Epithelial cell of proximal tubule (primary cell): ENCODE data around the gene PUM2. TPM values are rescaled to one million over a fixed set of nuclear protein-coding genes. Genes with fewer than 3 reads are reported as not detected.

ENCODE experiments used
- DNase-seq: peaks from one replicate; pipeline ENCODE4 v3.0.0-alpha.2; 2011; ENCODE audit warnings: low read depth
- H3K4me3 ChIP-seq: 2 replicates; pipeline ENCODE4 v1.5.1; 2011; ENCODE audit warnings: low read depth, mild to moderate bottlenecking, low read length
- total RNA-seq: library from RNA; depleted of rRNA; stranded (reverse); fragments of >200 nt; gene quantifications from 2 replicates; pipeline ENCODE4 v1.2.3, GENCODE V29; 2015
- TF ChIP-seq, protein P1 (sequence below): conservative IDR thresholded peaks from 2 replicates; pipeline ENCODE4 v1.5.1; 2012; ENCODE audit warnings: low read depth, mild to moderate bottlenecking, low read length

Gene PUM2
- total RNA-seq, 1 donor from 2014 or later = 14.9 TPM

DNA sequence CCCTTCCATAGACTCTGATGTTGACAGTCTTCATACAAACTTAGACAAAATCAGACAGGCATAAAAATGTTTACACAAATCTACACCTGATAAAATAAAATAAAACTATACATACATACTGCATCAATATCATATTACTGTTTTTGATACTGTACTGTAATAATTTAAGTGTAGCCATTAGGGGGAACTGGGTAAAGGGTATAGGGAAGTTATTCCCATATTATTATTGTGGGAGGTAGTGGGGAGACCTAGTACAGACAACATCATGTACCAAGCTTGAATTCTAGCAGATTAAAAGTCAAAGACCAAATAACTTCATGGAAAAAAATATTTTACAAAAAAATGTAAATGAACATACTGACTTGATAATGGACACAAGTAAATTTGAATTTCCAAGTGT is 43.3 kb downstream of the PUM2 start:
- no peak overlapping the region for H3K4me3 ChIP-seq
- DNase-seq = no peak
- TF ChIP-seq, protein P1, sequence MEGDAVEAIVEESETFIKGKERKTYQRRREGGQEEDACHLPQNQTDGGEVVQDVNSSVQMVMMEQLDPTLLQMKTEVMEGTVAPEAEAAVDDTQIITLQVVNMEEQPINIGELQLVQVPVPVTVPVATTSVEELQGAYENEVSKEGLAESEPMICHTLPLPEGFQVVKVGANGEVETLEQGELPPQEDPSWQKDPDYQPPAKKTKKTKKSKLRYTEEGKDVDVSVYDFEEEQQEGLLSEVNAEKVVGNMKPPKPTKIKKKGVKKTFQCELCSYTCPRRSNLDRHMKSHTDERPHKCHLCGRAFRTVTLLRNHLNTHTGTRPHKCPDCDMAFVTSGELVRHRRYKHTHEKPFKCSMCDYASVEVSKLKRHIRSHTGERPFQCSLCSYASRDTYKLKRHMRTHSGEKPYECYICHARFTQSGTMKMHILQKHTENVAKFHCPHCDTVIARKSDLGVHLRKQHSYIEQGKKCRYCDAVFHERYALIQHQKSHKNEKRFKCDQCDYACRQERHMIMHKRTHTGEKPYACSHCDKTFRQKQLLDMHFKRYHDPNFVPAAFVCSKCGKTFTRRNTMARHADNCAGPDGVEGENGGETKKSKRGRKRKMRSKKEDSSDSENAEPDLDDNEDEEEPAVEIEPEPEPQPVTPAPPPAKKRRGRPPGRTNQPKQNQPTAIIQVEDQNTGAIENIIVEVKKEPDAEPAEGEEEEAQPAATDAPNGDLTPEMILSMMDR = no peak

DNA sequence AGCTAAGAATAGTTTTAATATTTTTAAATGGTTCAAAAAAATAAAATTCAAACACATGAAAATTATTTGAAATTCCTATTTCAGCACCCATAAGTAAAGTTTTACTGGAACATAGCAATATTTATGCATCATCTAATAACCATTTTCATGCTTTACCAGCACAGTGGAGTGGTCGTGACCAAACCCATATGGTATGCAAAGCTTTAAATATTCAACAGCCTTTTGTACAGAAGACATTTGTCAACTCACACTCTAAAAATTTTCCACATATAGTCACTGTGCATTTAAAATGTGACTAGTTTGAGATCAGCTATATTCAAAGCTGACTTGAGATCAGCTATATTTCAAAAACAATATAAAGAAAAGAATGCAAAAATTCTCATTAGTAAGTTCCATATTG is 46.2 kb downstream of the PUM2 start:
- H3K4me3 ChIP-seq = no peak overlapping the region
- TF ChIP-seq, protein P1 = no peak
- no peak for DNase-seq

DNA sequence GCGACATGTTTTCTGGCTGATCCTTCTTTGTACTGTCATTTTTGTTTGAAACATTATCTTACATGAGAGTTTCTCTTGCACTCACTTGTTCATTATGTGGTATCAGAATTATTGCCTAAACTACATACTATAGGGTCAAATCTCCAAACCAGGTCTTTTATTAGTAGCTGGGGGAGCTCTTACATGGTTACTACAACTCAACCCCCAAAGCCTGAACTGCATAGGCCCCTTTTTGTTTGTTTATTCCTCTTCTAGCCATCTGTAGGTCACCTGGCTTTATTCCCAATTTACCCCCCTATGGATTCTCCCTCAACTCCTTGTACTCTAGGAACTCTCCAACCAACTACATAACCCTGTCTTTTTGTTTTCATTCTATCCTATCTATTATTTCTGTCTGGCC is 46.7 kb downstream of the PUM2 start:
- H3K4me3 ChIP-seq = no peak overlapping the region
- no peak for DNase-seq
- TF ChIP-seq, protein P1 = no peak

DNA sequence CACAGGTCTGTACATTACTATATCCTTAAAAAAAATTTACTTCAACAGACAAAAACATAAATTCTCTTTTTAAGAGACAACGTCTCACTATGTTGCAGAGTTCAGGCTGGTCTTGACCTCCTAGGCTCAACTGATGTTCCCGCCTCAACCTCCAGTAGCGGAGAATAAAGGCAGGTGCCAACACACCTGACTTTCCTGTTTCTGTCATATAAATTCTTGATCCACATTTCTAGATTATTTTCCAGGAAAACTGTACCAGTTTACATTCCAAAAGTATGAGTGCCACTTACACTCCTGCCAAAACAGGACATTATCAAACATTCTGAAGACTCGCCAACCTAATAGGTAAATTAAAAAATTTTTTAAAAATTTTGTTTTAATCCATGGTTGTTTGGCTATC is 48.6 kb downstream of the PUM2 start:
- no peak overlapping the region for H3K4me3 ChIP-seq
- DNase-seq = no peak
- TF ChIP-seq, protein P1 = no peak

DNA sequence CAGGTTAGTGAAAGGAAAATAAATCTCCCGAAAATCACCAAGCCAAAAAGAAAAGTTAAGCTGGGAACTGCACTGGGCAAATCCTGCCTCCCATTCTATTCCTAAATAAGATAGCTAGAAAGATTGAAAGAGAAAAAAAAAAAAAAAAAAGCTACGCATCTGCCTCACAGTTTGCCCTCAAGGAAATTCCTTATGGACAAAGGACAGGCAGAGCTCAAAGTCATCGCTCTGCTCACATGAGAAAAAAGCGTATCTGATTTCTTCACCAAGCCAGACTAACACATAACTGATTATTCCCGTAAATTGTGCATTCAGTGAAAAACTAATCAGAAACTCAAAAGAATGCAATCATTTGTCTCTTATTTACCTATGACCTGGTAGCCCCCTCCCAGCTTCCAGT is 50.0 kb downstream of the PUM2 start:
- no peak for DNase-seq
- TF ChIP-seq, protein P1 = no peak
- H3K4me3 ChIP-seq = no peak overlapping the region

DNA sequence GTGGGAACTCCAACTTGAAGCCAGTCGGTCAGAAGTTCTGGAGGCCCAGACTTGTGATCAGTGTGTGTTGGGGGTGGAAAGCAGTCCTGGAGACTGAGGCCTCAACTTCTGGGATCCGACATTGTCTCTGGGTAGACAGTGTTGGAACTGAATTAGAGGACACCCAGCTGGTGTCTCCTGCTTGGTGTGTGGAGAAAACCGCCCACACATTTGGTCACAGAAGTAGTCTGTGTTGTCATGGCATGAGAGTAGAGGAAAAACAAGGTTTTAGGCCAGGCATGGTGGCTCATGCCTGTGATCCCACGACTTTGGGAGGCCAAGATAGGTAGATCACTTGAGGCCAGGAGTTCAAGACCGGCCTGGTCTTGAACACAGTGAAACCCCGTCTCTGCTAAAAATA is 51.5 kb downstream of the PUM2 start:
- H3K4me3 ChIP-seq = no peak overlapping the region
- DNase-seq = no peak
- TF ChIP-seq, protein P1 = no peak

DNA sequence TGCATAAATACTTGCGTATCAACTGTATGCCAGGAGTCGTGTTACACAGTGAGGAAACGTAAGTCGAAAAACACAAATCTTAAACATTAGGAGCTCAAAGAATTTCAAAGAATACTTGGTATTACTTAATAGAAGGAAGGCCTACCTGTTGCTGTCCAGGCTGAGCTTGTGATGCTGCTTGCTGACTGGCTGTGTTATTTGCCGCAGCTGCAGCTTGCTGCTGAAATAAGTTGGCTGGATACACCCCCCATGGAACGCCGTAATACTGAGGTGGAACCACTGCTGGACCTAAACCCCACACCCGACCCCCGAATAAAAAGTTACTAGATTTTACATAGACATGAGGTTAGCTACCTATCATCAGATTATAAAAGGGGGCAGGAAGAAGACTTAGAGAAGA is 56.4 kb downstream of the PUM2 start:
- H3K4me3 ChIP-seq = no peak overlapping the region
- DNase-seq = no peak
- TF ChIP-seq, protein P1 = no peak
